ENCODE measurements around the gene SLC30A4. TPM values are rescaled to one million over a fixed set of nuclear protein-coding genes. Genes with fewer than 3 reads are reported as not detected.

The SLC30A4 gene
- total RNA-seq (2014; rRNA removed; shearing (Covaris generic)) (6.5 and 7.8 TPM in 2 replicates), polyA plus RNA-seq (2016; fragmentation: Nextera tagmentation; extraction: Ambion mirVana) (6.3 and 6.4 TPM in 2 replicates)

- Histone ChIP-seq H3K27ac (no peak within 1 kb of the TSS), H3K27me3 (replicated peaks; ENCODE audit: insufficient read depth) (no peaks in the 10 kb centered on the region), H3K4me3 (peak within 1 kb of the TSS; percentile 84), H2AFZ (peak within 1 kb of the TSS; percentile 91), H3K36me3 (ENCODE audit: low read depth) (no peaks in the 10 kb centered on the region), H3K9me2 (ENCODE audit: insufficient read depth) (no peaks in the 10 kb centered on the region), H3K9me3 (ENCODE audit: low read depth) (no peaks in the 10 kb centered on the region), H3K4me2 (ENCODE audit: unreplicated experiment) (peak within 1 kb of the TSS; percentile 87), H4K20me1 (ENCODE audit: insufficient read depth) (no peaks in the 10 kb centered on the region), H3K4me1 (ENCODE audit: insufficient read depth) (peaks cover 8% of the 10 kb centered on the region), H3K9ac (peak within 1 kb of the TSS; percentile 69), H3F3A (ENCODE audit: insufficient read depth) (peaks cover 9% of the 10 kb centered on the region; the same call in 1 of the 2 replicates), H3K79me2 (ENCODE audit: insufficient read depth) (no peaks in the 10 kb centered on the region)
- no peak for TF ChIP-seq EZH2 (IDR thresholded peaks at IDR 0.05; ENCODE audit: insufficient read depth, poor library complexity, severe bottlenecking)
- no peak for TF ChIP-seq EZH2phosphoT487 (IDR thresholded peaks at IDR 0.05; ENCODE audit: insufficient read depth, low read depth)
- 1% methylated on average over 86 to 101 of the region's 106 CpGs for WGBS, 2 experiments (ENCODE audit: low coverage in 1 of 2, low lambda C conversion rate in 2 of 2, missing lambda C conversion rate in 2 of 2)
- peak; percentile 77 for DNase-seq
- in situ Hi-C loops (cut with MboI): no loop called here
These were observed at the start of gene SLC30A4 for GRCh38 chr15:45522328-45523165. SLC30A4 (minus strand) TSS chr15:45522755; CDS start chr15:45522354, 401 bp downstream.

GRCh38 chr15:45555934-45556608 is 33.5 kb upstream of the SLC30A4 start:
- in situ Hi-C loops (cut with MboI): no loop called here
- Histone ChIP-seq H3K4me2 (ENCODE audit: unreplicated experiment) (no peak overlapping the region), H3F3A (ENCODE audit: insufficient read depth) (0 out of 2 replicates have a peak, but pooled peaks cover 6% of the 10 kb centered on the region), H3K4me1 (ENCODE audit: insufficient read depth) (no peaks in the 10 kb centered on the region), H3K4me3 (no peak overlapping the region), H3K79me2 (ENCODE audit: insufficient read depth) (no peaks in the 10 kb centered on the region), H3K9me3 (ENCODE audit: low read depth) (no peaks in the 10 kb centered on the region), H3K36me3 (ENCODE audit: low read depth) (no peaks in the 10 kb centered on the region), H3K9me2 (ENCODE audit: insufficient read depth) (no peaks in the 10 kb centered on the region), H2AFZ (no peak overlapping the region), H3K9ac (no peak overlapping the region), H3K27ac (no peak overlapping the region), H4K20me1 (ENCODE audit: insufficient read depth) (no peaks in the 10 kb centered on the region), H3K27me3 (replicated peaks; ENCODE audit: insufficient read depth) (peaks cover 50% of the 10 kb centered on the region)
- 54 to 56% methylated on average over 3 of the region's 3 CpGs for WGBS, 2 experiments (ENCODE audit: low coverage in 1 of 2, low lambda C conversion rate in 2 of 2, missing lambda C conversion rate in 2 of 2)
- TF ChIP-seq EZH2phosphoT487 (IDR thresholded peaks at IDR 0.05; ENCODE audit: insufficient read depth, low read depth) (no peak), EZH2 (IDR thresholded peaks at IDR 0.05; ENCODE audit: insufficient read depth, poor library complexity, severe bottlenecking) (no peak)
- no peak for DNase-seq

GRCh38 chr15:45551676-45552075 is 29.1 kb upstream of the SLC30A4 start:
- Histone ChIP-seq H3K27ac (no peak overlapping the region), H3K9me2 (ENCODE audit: insufficient read depth) (no peaks in the 10 kb centered on the region), H3K4me1 (ENCODE audit: insufficient read depth) (peaks cover 15% of the 10 kb centered on the region; the same call in 1 of the 2 replicates), H3K36me3 (ENCODE audit: low read depth) (no peaks in the 10 kb centered on the region), H2AFZ (no peak overlapping the region), H3K4me2 (ENCODE audit: unreplicated experiment) (no peak overlapping the region), H3K79me2 (ENCODE audit: insufficient read depth) (no peaks in the 10 kb centered on the region), H3K9ac (no peak overlapping the region), H4K20me1 (ENCODE audit: insufficient read depth) (no peaks in the 10 kb centered on the region), H3F3A (ENCODE audit: insufficient read depth) (peaks cover 21% of the 10 kb centered on the region), H3K4me3 (no peak overlapping the region), H3K9me3 (ENCODE audit: low read depth) (no peaks in the 10 kb centered on the region), H3K27me3 (replicated peaks; ENCODE audit: insufficient read depth) (peaks cover 40% of the 10 kb centered on the region)
- in situ Hi-C loops (cut with MboI): no loop called here
- DNase-seq: peak; percentile 38
- WGBS, 2 experiments (ENCODE audit: low coverage in 1 of 2, low lambda C conversion rate in 2 of 2, missing lambda C conversion rate in 2 of 2): 53 to 60% methylated on average over 3 of the region's 3 CpGs
- TF ChIP-seq EZH2phosphoT487 (IDR thresholded peaks at IDR 0.05; ENCODE audit: insufficient read depth, low read depth) (no peak), EZH2 (IDR thresholded peaks at IDR 0.05; ENCODE audit: insufficient read depth, poor library complexity, severe bottlenecking) (no peak)

DNA sequence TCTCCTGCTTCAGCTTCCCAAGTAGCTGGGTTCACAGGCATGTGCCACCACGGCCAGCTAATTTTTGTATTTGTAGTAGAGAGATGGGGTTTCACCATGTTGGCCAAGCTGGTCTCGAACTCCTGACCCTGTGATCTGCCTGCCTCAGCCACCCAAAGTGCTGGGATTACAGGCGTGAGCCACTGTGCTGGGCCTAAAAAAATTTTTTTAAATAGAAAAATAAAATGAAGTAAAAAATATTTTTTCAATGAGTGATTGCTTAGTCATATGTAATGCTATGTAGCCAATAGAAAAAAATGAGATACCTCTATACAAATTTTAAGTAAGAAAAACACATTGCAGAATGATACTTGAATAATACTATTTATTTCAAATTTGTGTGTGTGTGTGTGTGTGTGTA is 27.9 kb upstream of the SLC30A4 start:
- TF ChIP-seq EZH2 (IDR thresholded peaks at IDR 0.05; ENCODE audit: insufficient read depth, poor library complexity, severe bottlenecking) (no peak), EZH2phosphoT487 (IDR thresholded peaks at IDR 0.05; ENCODE audit: insufficient read depth, low read depth) (no peak)
- Histone ChIP-seq H3K36me3 (ENCODE audit: low read depth) (no peaks in the 10 kb centered on the region), H4K20me1 (ENCODE audit: insufficient read depth) (no peaks in the 10 kb centered on the region), H3K9me2 (ENCODE audit: insufficient read depth) (no peaks in the 10 kb centered on the region), H3F3A (ENCODE audit: insufficient read depth) (peaks cover 21% of the 10 kb centered on the region), H3K4me2 (ENCODE audit: unreplicated experiment) (peak overlapping the region; percentile 47), H3K27me3 (replicated peaks; ENCODE audit: insufficient read depth) (peaks cover 48% of the 10 kb centered on the region), H3K4me3 (peak overlapping the region; percentile 41; the same call in 1 of the 2 replicates), H3K27ac (peak overlapping the region; percentile 66), H3K79me2 (ENCODE audit: insufficient read depth) (no peaks in the 10 kb centered on the region), H3K4me1 (ENCODE audit: insufficient read depth) (peaks cover 15% of the 10 kb centered on the region; the same call in 1 of the 2 replicates), H3K9ac (no peak overlapping the region), H3K9me3 (ENCODE audit: low read depth) (no peaks in the 10 kb centered on the region), H2AFZ (no peak overlapping the region)
- DNase-seq: peak; percentile 71
- WGBS, 2 experiments (ENCODE audit: low coverage in 1 of 2, low lambda C conversion rate in 2 of 2, missing lambda C conversion rate in 2 of 2): 2 to 3% methylated on average over 3 of the region's 3 CpGs
- in situ Hi-C loops (cut with MboI): no loop called here
